Keratinocyte (primary cell): ENCODE measurements around the gene SLX4IP.
A peak's percentile ranks its signal among the peaks of the same experiment; 100 is the strongest.

Experiments used
- EZH2 ChIP-seq: IDR thresholded peaks from one replicate; pipeline ENCODE4 v1.6.1; 2012; ENCODE audit warnings: inconsistent platforms, mild to moderate bottlenecking, low read length, moderate library complexity
- TF ChIP-seq, protein P1 (sequence below), 3 experiments: IDR thresholded peaks in 1 of 3; conservative IDR thresholded peaks in 1 of 3; optimal IDR thresholded peaks in 1 of 3; 2 replicates in 2 of 3; 3 replicates in 1 of 3; pipeline versions ENCODE3 to v1.5.1; 2011; ENCODE audit warnings: low read length in 3 of 3, mild to moderate bottlenecking in 3 of 3, moderate library complexity in 2 of 3, control low read depth in 1 of 3, inconsistent platforms in 1 of 3; ENCODE audit not compliant: insufficient read depth in 2 of 3; ENCODE audit errors: extremely low read depth in 1 of 3

DNA sequence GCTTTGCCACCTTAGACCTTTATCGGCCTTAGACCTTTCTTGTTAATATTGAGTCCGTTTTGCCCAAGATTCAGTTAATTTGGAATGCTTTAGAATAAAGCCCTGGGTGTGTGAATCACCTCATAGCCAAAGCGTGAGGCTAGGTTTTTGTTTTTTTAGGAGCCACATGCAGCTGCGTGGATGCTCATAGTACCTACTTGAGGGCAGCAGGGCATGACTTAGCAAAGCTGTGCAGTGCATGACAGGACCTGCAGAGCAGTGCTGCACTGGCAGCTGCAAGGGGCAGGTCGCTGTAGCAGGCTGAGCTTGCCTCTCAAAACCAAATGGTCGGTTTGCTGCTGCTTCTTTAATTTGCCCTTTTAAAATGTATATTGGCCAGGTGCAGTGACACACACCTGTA lies 122.6 kb downstream of the SLX4IP start:
- TF ChIP-seq, protein P1, sequence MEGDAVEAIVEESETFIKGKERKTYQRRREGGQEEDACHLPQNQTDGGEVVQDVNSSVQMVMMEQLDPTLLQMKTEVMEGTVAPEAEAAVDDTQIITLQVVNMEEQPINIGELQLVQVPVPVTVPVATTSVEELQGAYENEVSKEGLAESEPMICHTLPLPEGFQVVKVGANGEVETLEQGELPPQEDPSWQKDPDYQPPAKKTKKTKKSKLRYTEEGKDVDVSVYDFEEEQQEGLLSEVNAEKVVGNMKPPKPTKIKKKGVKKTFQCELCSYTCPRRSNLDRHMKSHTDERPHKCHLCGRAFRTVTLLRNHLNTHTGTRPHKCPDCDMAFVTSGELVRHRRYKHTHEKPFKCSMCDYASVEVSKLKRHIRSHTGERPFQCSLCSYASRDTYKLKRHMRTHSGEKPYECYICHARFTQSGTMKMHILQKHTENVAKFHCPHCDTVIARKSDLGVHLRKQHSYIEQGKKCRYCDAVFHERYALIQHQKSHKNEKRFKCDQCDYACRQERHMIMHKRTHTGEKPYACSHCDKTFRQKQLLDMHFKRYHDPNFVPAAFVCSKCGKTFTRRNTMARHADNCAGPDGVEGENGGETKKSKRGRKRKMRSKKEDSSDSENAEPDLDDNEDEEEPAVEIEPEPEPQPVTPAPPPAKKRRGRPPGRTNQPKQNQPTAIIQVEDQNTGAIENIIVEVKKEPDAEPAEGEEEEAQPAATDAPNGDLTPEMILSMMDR (optimal IDR thresholded peaks at IDR 0.05 in 1 of 3, IDR thresholded peaks at IDR 0.05 in 1 of 3, conservative IDR thresholded peaks at IDR 0.05 in 1 of 3; ENCODE audit: extremely low read depth in 1 of 3, insufficient read depth in 2 of 3, low read length in 3 of 3), result peak in 1 of 3 experiments; percentile 12
- no peak for TF ChIP-seq EZH2
